K562 (cell line): ENCODE measurements around the gene HPS4. TPM values are rescaled to one million over a fixed set of nuclear protein-coding genes. Genes with fewer than 3 reads are reported as not detected.
A peak's percentile ranks its signal among the peaks of the same experiment; 100 is the strongest.

ENCODE experiments used
- DLX4 ChIP-seq: fragments of 250-450 bp; sonication (Bioruptor Pico); IDR thresholded peaks from 2 replicates; pipeline ENCODE4 v1.6.1; 2021; ENCODE audit warnings: mild to moderate bottlenecking
- EZH2 ChIP-seq: IDR thresholded peaks from 2 replicates; pipeline ENCODE4 v1.6.1; 2012; ENCODE audit warnings: low read depth, mild to moderate bottlenecking, inconsistent platforms, low read length, borderline replicate concordance
- HCFC1 ChIP-seq: IDR thresholded peaks from 2 replicates; pipeline ENCODE4 v1.6.1; 2012; ENCODE audit warnings: low read depth, low read length, improper control_type of control experiment
- HMGN3 ChIP-seq: IDR thresholded peaks from 2 replicates; pipeline ENCODE4 v1.6.1; 2011; ENCODE audit warnings: borderline replicate concordance, low read depth, mild to moderate bottlenecking, mixed read lengths, low read length; ENCODE audit not compliant: insufficient read length; ENCODE audit errors: extremely low read depth
- KDM1A ChIP-seq, 2 experiments: fragments of 450-650 bp; IDR thresholded peaks; 2 replicates each; pipeline ENCODE4 v1.6.1; 2016; ENCODE audit warnings: mild to moderate bottlenecking in 2 of 2
- KDM2B ChIP-seq: fragments of 250-450 bp; sonication (Bioruptor Pico); IDR thresholded peaks from 2 replicates; pipeline ENCODE4 v1.8.0; 2021; ENCODE audit warnings: mild to moderate bottlenecking, moderate library complexity
- KDM4B ChIP-seq, 2 experiments: fragments of 450-650 bp in 1 of 2; sonication (generic) in 1 of 2; IDR thresholded peaks; 2 replicates each; pipeline ENCODE4 v1.6.1; 2016 to 2017; ENCODE audit warnings: borderline replicate concordance in 2 of 2, antibody characterized with exemption in 1 of 2, low read depth in 1 of 2, mild to moderate bottlenecking in 1 of 2
- KLF13 ChIP-seq: fragments of 450-650 bp; IDR thresholded peaks from 2 replicates; pipeline ENCODE4 v1.6.1; 2016; ENCODE audit warnings: missing genetic modification characterization, low read depth, mild to moderate bottlenecking, missing compliant biosample characterization, moderate library complexity, borderline replicate concordance
- MEIS2 ChIP-seq: fragments of 450-650 bp; IDR thresholded peaks from 2 replicates; pipeline ENCODE4 v1.6.1; 2014; ENCODE audit warnings: mild to moderate bottlenecking; ENCODE audit not compliant: partially characterized antibody
- NUFIP1 ChIP-seq: fragments of 450-650 bp; IDR thresholded peaks from 2 replicates; pipeline ENCODE4 v1.6.1; 2018; ENCODE audit not compliant: partially characterized antibody
- PHB ChIP-seq: fragments of 250-450 bp; sonication (Bioruptor Pico); IDR thresholded peaks from 2 replicates; pipeline ENCODE4 v1.5.0; 2021
- PKNOX1 ChIP-seq: fragments of 450-650 bp; IDR thresholded peaks from 2 replicates; pipeline ENCODE4 v1.6.1; 2016
- RB1 ChIP-seq: fragments of 450-650 bp; IDR thresholded peaks from 2 replicates; pipeline ENCODE4 v1.6.1; 2017; ENCODE audit warnings: low read depth, mild to moderate bottlenecking
- RFX5 ChIP-seq: IDR thresholded peaks from 2 replicates; pipeline ENCODE4 v1.6.1; 2011; ENCODE audit warnings: low read depth, mild to moderate bottlenecking, improper control_type of control experiment, low read length
- SIX5 ChIP-seq, 2 experiments: IDR thresholded peaks; 2 replicates each; pipeline ENCODE4 v1.6.1; 2011; ENCODE audit warnings: low read length in 2 of 2, borderline replicate concordance in 1 of 2, low read depth in 1 of 2, mild to moderate bottlenecking in 1 of 2, moderate library complexity in 1 of 2; ENCODE audit not compliant: insufficient read depth in 1 of 2
- SMARCA5 ChIP-seq: fragments of 450-650 bp; IDR thresholded peaks from 2 replicates; pipeline ENCODE4 v1.6.1; 2016
- TBL1XR1 ChIP-seq, 2 experiments: IDR thresholded peaks; 2 replicates each; pipeline ENCODE4 v1.6.1; 2012; ENCODE audit warnings: improper control_type of control experiment in 2 of 2, low read length in 2 of 2, mild to moderate bottlenecking in 1 of 2
- TCF3 ChIP-seq: sonication (generic); formaldehyde crosslinking; IDR thresholded peaks from 2 replicates; pipeline ENCODE4 v1.4.0; 2020; ENCODE audit warnings: mild to moderate bottlenecking, missing genetic modification reagents
- ZFX ChIP-seq: sonication (generic); formaldehyde crosslinking; IDR thresholded peaks from 2 replicates; pipeline ENCODE4 v1.8.0; 2022; ENCODE audit warnings: mild to moderate bottlenecking, missing genetic modification reagents, moderate library complexity
- ZNF436 ChIP-seq: fragments of 250-450, 450-650 bp; sonication (Bioruptor Pico); formaldehyde crosslinking; IDR thresholded peaks from 2 replicates; pipeline ENCODE4 v1.7.0; 2020; ENCODE audit warnings: mild to moderate bottlenecking
- polyA plus RNA-seq, 8 experiments: library from polyadenylated mRNA; depleted of rRNA in 4 of 8; stranded (reverse) in 5 of 8; unstranded in 3 of 8; fragments of >200 nt; fragmentation: Nextera tagmentation in 2 of 8; fragmentation: Illumina TruSeq in 1 of 8; extraction: Ambion mirVana in 2 of 8; extraction: Trizol in 1 of 8; gene quantifications; 2 replicates each; pipeline versions ENCODE4 v1.2.1 to v1.2.3, GENCODE V29; 2011 to 2014; ENCODE audit warnings: inconsistent platforms in 1 of 8, missing spikeins in 1 of 8
- total RNA-seq, 7 experiments: library from RNA; depleted of rRNA in 6 of 7; stranded (reverse); fragments of >200 nt in 6 of 7; fragmentation: Illumina TruSeq in 2 of 7; extraction: Trizol in 2 of 7; gene quantifications; 2 replicates each; pipeline versions ENCODE4 v1.2.1 to v1.2.3, GENCODE V29; 2011 to 2021; ENCODE audit warnings: low replicate concordance in 1 of 7
- TF ChIP-seq, protein P1 (sequence below): fragments of 250-450 bp; sonication (Bioruptor Pico); IDR thresholded peaks from 2 replicates; pipeline ENCODE4 v1.4.0; 2020
- TF ChIP-seq, protein P2 (sequence below): sonication (generic); formaldehyde crosslinking; IDR thresholded peaks from 2 replicates; pipeline ENCODE4 v1.8.0; 2022; ENCODE audit warnings: missing genetic modification reagents, mild to moderate bottlenecking, borderline replicate concordance
- TF ChIP-seq, protein P3 (sequence below): sonication (generic); formaldehyde crosslinking; IDR thresholded peaks from 2 replicates; pipeline ENCODE4 v1.8.0; 2022; ENCODE audit warnings: missing genetic modification reagents, mild to moderate bottlenecking, moderate library complexity, borderline replicate concordance

HPS4 gene
- total and polyA plus RNA-seq, 9 of the 15 experiments (the other 6 are each of a cell fraction or from before 2014, with no cell fraction given) = 12.8 to 29.2 (median 25.3) TPM

DNA sequence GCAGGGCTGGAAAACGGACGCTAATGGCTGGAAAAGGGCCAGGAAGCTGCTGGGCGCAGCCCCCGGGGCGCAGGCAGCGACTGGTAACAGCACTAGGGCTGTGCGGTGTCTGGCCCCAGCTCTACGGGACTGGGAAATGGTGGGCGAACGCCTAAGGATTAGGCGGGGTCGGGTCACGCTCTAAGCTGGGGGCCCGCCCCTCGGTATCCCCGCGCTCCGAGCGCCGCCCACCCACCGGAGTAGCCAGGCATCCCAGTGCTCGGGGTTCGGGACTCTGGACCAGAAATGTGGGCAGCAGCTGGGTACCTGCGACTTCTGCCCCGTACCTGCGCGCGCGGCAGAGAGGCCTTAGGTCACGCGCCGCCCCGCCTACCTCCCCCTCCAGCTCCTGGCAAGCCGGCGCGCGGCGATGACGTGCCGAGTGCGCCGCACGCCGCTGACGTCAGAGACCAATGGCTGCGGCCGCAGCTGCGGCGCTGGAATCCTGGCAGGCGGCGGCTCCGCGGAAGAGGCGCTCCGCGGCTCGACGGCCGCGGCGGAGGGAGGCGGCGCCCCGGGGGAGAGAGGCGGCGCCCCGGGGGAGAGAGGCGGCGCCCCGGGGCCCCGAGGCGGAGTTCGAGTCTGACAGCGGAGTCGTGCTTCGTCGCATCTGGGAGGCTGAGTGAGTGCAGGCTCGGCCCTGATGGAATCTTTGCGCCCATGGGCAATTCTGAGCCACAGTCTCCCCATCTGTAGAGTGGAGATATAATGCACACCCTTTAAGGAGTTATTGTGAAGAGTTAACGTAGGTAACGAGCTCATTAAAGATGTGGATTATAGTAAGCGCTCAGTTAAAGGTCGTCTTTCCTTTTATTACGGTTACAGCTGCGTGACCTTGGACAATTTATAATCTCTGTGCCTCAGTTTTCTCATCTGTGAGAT lies at the start of gene HPS4, which contains the start of gene SRRD (continued):
- TF ChIP-seq TBL1XR1 (IDR thresholded peaks at IDR 0.05; ENCODE audit: low read length in 2 of 2) = peak in 1 of 2 experiments; percentile 88; a peak in 2 of 4 replicates
- peak; percentile 99 for TF ChIP-seq SMARCA5
- TF ChIP-seq EZH2 = no peak
- TF ChIP-seq PHB (CRISPR knock-in tag) = no peak
- TF ChIP-seq ZFX = peak; percentile 83
- peak; percentile 91 for TF ChIP-seq KLF13 (tag)
- TF ChIP-seq MEIS2 = no peak
- TF ChIP-seq, protein P1, sequence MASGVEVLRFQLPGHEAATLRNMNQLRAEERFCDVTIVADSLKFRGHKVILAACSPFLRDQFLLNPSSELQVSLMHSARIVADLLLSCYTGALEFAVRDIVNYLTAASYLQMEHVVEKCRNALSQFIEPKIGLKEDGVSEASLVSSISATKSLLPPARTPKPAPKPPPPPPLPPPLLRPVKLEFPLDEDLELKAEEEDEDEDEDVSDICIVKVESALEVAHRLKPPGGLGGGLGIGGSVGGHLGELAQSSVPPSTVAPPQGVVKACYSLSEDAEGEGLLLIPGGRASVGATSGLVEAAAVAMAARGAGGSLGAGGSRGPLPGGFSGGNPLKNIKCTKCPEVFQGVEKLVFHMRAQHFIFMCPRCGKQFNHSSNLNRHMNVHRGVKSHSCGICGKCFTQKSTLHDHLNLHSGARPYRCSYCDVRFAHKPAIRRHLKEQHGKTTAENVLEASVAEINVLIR (CRISPR knock-in tag) = peak; percentile 98
- TF ChIP-seq NUFIP1 = no peak
- peak; percentile 90 for TF ChIP-seq RB1
- peak in 1 of 2 experiments; percentile 50; a peak in 1 of 4 replicates for TF ChIP-seq KDM4B (IDR thresholded peaks at IDR 0.05; ENCODE audit: borderline replicate concordance in 2 of 2, low read depth in 1 of 2)
- peak; percentile 97 to 99 for TF ChIP-seq KDM1A (IDR thresholded peaks at IDR 0.05)
- TF ChIP-seq, protein P2, sequence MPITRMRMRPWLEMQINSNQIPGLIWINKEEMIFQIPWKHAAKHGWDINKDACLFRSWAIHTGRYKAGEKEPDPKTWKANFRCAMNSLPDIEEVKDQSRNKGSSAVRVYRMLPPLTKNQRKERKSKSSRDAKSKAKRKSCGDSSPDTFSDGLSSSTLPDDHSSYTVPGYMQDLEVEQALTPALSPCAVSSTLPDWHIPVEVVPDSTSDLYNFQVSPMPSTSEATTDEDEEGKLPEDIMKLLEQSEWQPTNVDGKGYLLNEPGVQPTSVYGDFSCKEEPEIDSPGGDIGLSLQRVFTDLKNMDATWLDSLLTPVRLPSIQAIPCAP (CRISPR knock-in tag) = no peak
- TF ChIP-seq SIX5 (IDR thresholded peaks at IDR 0.05; ENCODE audit: borderline replicate concordance in 1 of 2, insufficient read depth in 1 of 2, low read depth in 1 of 2, low read length in 2 of 2) = peak in 1 of 2 experiments; percentile 29; a peak in 2 of 4 replicates
- peak; percentile 10; the same call in 1 of the 2 replicates for TF ChIP-seq TCF3 (CRISPR knock-in tag)
- no peak for TF ChIP-seq RFX5
- TF ChIP-seq, protein P3, sequence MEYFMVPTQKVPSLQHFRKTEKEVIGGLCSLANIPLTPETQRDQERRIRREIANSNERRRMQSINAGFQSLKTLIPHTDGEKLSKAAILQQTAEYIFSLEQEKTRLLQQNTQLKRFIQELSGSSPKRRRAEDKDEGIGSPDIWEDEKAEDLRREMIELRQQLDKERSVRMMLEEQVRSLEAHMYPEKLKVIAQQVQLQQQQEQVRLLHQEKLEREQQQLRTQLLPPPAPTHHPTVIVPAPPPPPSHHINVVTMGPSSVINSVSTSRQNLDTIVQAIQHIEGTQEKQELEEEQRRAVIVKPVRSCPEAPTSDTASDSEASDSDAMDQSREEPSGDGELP (CRISPR knock-in tag) = peak; percentile 86
- TF ChIP-seq DLX4 (CRISPR knock-in tag) = no peak
- peak; percentile 67; the same call in 1 of the 2 replicates for TF ChIP-seq ZNF436
- TF ChIP-seq KDM2B (CRISPR knock-in tag) = no peak
- TF ChIP-seq PKNOX1 = no peak
- TF ChIP-seq HCFC1 = peak; percentile 87
- peak; percentile 81 for TF ChIP-seq HMGN3
